Muscle layer of duodenum (tissue), 2 donors: ENCODE measurements around the gene IGF2BP2.

Experiments
- H3K27ac ChIP-seq: one replicate; pipeline ENCODE4 v1.7.0; 2013; ENCODE audit warnings: mild to moderate bottlenecking, low read length
- H3K27me3 ChIP-seq: one replicate; pipeline ENCODE4 v1.7.0; 2013; ENCODE audit warnings: low read depth, mild to moderate bottlenecking, control low read depth, low read length
- H3K36me3 ChIP-seq, 2 donors: one replicate each; pipeline ENCODE4 v1.7.0; 2013; ENCODE audit warnings: low read length in 2 of 2, control low read depth in 1 of 2, mild to moderate bottlenecking in 1 of 2; ENCODE audit not compliant: insufficient read depth in 2 of 2, control insufficient read depth in 1 of 2
- H3K4me1 ChIP-seq, 2 donors: one replicate each; pipeline ENCODE4 v1.7.0; 2013; ENCODE audit warnings: low read length in 2 of 2, mild to moderate bottlenecking in 2 of 2, control low read depth in 1 of 2, moderate library complexity in 1 of 2; ENCODE audit not compliant: insufficient read depth in 2 of 2, control insufficient read depth in 1 of 2
- H3K4me3 ChIP-seq, 2 donors: one replicate each; pipeline ENCODE4 v1.7.0; 2013; ENCODE audit warnings: low read length in 2 of 2, low read depth in 1 of 2, mild to moderate bottlenecking in 1 of 2
- H3K9me3 ChIP-seq, 2 donors: one replicate each; pipeline ENCODE4 v1.7.0; 2013; ENCODE audit warnings: low read length in 2 of 2, control low read depth in 1 of 2, mild to moderate bottlenecking in 1 of 2; ENCODE audit not compliant: control insufficient read depth in 1 of 2
- donor health status: healthy.

Gene IGF2BP2

GRCh38 chr3:185625784-185626183, 199.1 kb downstream of the IGF2BP2 start:
- no peaks in the 10 kb centered on the region for H3K9me3 ChIP-seq
- H3K27ac ChIP-seq: no peak overlapping the region
- no peak overlapping the region for H3K4me3 ChIP-seq
- H3K27me3 ChIP-seq: no peaks in the 10 kb centered on the region
- H3K4me1 ChIP-seq: peaks cover 10 to 11% of the 10 kb centered on the region in 2 donors
- H3K36me3 ChIP-seq: peaks cover 29 to 71% of the 10 kb centered on the region in 2 donors

GRCh38 chr3:185623939-185624665, 200.7 kb downstream of the IGF2BP2 start:
- H3K9me3 ChIP-seq: no peaks in the 10 kb centered on the region
- H3K36me3 ChIP-seq: peaks cover 31 to 67% of the 10 kb centered on the region in 2 donors
- H3K4me1 ChIP-seq: peaks cover 0 to under 1% of the 10 kb centered on the region in 2 donors
- no peak overlapping the region for H3K4me3 ChIP-seq
- H3K27me3 ChIP-seq: no peaks in the 10 kb centered on the region
- H3K27ac ChIP-seq: no peak overlapping the region

GRCh38 chr3:185613016-185613415, 211.8 kb downstream of the IGF2BP2 start:
- Histone ChIP-seq H3K4me3 (no peak overlapping the region), H3K9me3 (no peaks in the 10 kb centered on the region), H3K27ac (no peak overlapping the region), H3K36me3 (peaks cover 46 to 87% of the 10 kb centered on the region in 2 donors), H3K4me1 (no peaks in the 10 kb centered on the region), H3K27me3 (no peaks in the 10 kb centered on the region)

GRCh38 chr3:185606196-185606595, 218.6 kb downstream of the IGF2BP2 start:
- Histone ChIP-seq H3K27me3 (no peaks in the 10 kb centered on the region), H3K9me3 (no peaks in the 10 kb centered on the region), H3K36me3 (peaks cover 44 to 77% of the 10 kb centered on the region in 2 donors)

GRCh38 chr3:185605566-185605965, 219.3 kb downstream of the IGF2BP2 start:
- H3K36me3 ChIP-seq: peaks cover 44 to 77% of the 10 kb centered on the region in 2 donors
- H3K27ac ChIP-seq: no peak overlapping the region
- no peaks in the 10 kb centered on the region for H3K27me3 ChIP-seq
- H3K9me3 ChIP-seq: no peaks in the 10 kb centered on the region
- no peak overlapping the region for H3K4me3 ChIP-seq
- no peaks in the 10 kb centered on the region for H3K4me1 ChIP-seq

More at GRCh38 chr3:185606196-185606595, 218.6 kb downstream of the IGF2BP2 start:
- Histone ChIP-seq H3K4me1 (no peaks in the 10 kb centered on the region), H3K4me3 (no peak overlapping the region), H3K27ac (no peak overlapping the region)

- H3K4me3 ChIP-seq: no peak overlapping the region
- H3K27me3 ChIP-seq: no peaks in the 10 kb centered on the region
- no peak overlapping the region for H3K27ac ChIP-seq
- no peaks in the 10 kb centered on the region for H3K9me3 ChIP-seq
- no peaks in the 10 kb centered on the region for H3K4me1 ChIP-seq
- peaks cover 18 to 31% of the 10 kb centered on the region in 2 donors for H3K36me3 ChIP-seq
Measured at GRCh38 chr3:185595526-185595925, 229.3 kb downstream of the IGF2BP2 start.

GRCh38 chr3:185594073-185594472, 230.8 kb downstream of the IGF2BP2 start:
- H3K27me3 ChIP-seq: no peaks in the 10 kb centered on the region
- peaks cover 8 to 20% of the 10 kb centered on the region in 2 donors for H3K36me3 ChIP-seq
- H3K27ac ChIP-seq: no peak overlapping the region
- peaks cover 0 to 4% of the 10 kb centered on the region in 2 donors for H3K4me1 ChIP-seq
- H3K4me3 ChIP-seq: no peak overlapping the region
- H3K9me3 ChIP-seq: no peaks in the 10 kb centered on the region
